Right forelimb (tissue), 1 donor: ENCODE data around the gene RAB11FIP5.
"Not testable (repeated sequence)": the region's sequence is repeated elsewhere in the genome, so short reads cannot be mapped to it uniquely, and the experiment has no call there.

ENCODE experiments used
- DNase-seq: peaks from one replicate; pipeline ENCODE4 v3.0.0-alpha.2; 2018

Gene RAB11FIP5

DNA sequence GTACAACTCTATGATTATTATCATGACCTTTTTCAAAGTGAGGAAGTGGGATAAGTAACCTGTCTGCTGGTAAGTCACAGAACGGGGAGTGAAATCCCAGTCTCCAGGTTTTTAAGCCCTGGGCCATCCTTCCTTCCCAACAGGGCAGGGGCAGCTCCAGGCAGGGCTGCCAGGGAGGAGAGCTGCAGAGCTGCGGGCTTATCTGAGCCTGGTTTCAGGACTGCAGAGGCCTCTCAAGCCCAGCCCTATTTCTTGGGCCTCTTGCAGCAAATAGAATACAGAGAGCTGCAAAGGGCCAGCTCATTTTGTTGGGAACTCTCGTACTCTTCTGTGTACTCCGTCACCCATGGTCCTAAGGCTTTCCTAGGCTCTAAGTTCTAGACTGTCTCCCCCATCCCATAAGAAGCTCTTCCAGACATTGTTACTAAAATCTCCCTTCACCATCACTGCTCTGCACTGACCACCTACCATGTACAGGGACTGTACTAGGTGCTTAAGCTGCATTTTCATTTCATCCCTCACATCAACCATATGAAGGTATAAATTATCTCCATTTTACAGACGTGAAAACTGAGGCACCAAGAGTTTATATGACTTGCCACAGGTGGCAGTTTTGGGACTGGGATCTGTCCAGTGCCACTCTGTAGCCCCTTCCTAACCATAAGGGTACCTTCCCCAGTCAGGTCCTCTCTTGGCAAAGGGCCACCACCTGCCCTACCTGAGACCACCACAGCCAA lies 3.1 kb downstream of the RAB11FIP5 start:
- no peak for DNase-seq

DNA sequence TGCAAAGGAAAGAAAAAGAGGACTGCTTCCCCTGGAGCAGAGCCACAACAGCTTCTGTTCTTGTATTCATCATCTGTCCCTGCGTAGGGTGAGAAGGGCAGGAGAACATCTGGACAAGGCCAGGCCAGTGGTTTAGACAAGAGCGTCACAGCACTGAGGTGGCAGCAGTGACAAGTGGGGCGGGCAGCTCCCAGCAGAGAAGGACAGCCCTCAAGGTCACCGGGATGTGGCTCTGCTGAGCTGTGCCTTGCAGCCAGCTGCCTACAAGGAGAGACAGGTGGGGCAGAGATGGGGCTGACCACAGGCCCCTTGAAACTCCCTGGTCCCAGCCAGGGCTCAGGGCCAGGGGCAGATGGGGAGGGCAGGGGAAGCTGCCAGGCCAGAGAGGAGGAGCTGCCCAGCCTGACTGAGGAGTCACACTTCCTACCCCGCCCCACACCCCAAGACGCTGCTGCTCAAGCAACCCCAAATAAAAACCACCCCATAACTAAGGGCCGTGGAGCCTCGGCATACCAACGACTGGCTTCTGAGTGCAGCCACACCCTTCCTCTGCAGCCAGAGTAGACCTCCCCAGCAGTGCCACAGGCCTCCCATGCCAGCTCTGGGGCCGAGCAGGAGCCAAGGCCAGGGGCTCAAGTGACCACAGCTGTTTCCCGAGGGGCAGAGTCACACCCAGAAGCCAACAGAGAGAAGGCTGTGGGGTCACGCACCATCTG lies 5.4 kb downstream of the RAB11FIP5 start:
- no peak for DNase-seq

DNA sequence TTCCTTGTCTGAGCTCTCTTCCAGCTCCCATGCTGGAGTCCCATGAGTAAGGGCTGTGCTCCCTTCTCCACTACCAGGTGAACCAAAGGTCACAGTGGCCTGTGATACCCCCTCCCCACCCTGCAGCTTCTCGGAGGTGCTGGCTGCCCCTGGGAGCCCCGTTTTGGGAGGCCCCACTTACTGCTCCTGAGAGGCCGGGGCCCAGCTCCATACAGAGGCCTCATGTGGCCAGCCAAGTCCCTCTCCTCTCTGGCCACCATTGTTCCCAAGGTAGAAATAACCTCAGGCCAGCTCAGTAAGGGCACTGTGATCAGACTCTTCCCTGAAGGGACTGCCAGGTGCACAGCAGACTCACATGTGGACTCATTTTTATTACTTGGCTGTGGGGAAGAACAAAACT lies 6.0 kb downstream of the RAB11FIP5 start:
- no peak for DNase-seq

DNA sequence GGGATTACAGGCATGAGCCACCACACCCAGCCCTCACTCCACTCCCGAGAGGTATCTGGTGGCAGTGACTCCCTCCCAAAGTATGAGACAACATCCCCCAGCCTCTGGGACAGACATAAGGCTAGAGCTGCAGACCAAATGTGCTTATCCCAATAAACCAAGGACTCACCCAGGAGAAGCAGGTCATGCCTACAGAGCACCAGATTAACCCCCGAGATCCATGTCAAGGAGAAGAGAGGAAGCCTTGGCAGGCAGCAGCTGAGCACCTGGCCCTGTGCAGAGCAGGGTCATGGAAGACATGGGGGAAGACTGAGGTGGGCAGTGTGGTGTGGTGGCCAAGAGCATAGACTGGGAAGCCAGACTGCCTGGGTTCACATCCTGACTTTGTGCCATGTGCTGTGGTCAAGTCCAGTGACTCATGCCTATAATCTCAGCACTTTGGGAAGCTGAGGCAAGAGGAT lies 7.2 kb downstream of the RAB11FIP5 start:
- no peak for DNase-seq

DNA sequence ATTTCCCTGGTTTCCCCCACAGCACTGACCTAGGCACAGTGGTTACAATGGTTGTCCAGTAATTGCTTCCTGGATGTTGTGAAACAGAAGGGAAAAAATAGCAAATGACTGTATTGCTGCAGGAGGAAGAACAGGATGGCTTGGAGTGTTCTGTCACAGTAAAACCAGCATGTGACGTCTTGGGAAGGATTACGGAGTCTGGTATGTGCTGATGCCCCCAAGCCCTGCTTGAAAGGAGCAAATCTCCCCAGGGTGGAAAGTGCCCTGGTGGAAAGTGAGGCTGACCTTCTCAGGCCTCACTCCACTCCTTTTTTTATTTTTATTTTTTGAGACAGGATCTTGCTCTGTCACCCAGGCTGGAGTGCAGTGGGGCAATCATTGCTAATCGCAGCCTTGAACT lies 7.8 kb downstream of the RAB11FIP5 start:
- DNase-seq = no peak

DNA sequence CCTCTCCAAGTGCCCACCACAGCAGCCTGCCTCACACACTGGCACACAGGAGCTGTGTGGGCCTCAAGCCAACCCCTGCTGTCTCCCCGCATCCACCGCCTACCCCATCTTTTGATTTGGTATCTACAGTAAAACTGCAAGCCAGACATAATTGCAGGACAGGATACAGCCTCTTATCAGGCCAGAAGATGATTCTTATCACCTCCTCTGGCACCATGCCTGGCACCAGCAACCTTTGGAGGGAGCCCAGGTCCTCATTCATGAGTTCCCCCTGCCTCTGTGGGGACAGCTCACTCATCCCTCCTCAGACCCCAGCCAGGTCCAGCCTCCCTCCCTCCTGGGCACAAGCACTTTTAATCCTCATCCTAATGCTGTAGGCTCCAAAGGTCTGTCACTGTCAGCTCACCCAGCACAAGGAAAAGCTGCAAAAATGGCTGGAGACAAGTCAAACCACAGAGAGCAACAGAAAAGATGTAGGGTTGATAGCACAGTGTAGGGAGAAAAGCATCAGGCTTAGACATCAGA lies 9.7 kb downstream of the RAB11FIP5 start:
- no peak for DNase-seq

DNA sequence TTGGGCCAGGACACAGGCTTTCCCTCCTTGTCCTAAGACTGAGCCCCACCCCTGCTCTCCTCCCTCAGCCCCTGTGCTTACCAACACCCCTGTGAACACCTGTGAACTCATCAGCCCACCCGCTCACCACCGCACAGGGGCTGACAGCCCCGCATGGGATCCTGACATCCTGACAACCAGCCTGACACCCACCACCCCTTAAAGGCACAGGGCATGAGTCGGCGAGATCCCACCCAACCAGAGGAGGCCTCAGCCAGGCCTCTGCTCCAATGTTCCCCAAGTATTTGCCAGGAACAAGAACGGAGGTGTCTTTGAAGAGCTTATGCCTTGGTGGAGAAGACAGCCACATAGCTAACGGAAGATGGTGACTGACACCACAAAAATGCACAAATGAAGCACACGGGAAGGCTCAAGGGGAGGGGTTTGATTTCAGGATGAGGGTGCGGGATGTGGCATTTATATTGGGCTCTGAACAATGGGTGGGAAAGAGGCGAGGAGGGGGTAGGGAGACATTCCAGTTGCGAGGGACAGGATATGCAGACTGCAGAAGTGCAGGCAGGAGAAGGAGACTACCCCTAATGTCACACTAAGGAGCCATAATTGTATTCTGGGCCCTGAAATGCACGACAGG lies 11.0 kb downstream of the RAB11FIP5 start:
- DNase-seq = no peak

DNA sequence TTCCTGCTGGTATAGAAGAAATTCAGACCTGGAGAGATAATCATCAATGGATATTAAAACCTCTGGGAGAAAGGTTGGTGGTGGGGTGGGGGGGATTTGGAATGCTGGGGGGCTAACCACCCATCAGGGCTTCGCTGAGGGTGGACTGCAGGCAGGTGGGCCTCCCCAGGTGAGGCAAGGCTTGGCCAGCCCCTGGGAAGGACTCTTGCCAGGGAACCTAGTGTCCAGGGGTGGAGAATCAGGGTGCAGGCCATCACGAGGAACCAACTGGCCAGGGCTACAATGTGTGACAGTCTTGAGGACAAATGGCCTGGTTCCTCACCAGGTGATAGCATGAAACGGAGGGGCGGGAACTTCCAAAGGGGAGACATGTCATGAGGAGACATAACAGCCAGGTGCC lies 11.8 kb downstream of the RAB11FIP5 start:
- DNase-seq = no peak

DNA sequence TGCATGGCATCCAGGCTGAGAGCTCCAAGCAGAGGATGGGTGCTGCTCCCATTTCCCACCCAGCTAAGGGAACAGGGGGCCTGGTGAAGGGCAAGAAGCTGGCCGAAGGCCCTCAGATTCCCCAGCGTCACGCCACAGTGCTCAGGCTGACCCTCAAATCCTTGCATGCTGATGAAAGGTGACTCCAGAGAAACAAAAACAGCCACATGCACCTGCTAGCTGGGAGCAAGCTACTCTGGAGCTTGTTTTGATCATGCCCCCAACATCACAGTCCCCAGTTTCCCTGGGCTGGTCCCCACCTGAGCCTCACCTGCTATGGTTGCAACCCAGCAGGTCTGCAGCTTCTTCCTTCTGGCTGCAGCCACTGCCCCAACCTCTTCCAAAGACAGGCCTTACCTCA lies 13.3 kb downstream of the RAB11FIP5 start:
- DNase-seq = no peak

DNA sequence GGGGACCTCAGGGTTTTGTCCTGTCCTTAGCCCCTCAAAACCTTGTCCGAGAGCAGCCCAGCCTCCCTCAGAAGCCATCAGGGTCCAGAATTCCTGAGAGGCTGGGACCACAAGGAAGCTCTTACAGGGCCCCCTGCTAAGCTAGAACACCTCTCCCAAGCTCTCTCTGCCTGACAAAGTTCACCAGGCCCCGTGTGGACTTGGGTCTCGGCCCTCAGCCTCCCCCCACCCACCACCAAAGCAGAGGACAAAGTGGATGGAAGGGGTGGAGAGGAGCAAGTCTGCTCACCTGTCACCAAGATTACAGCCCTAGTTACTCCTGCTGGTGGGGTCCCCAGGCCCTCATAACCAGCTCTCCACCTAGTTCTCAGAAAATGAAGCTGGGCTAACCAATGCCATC lies 16.8 kb downstream of the RAB11FIP5 start:
- no peak for DNase-seq

DNA sequence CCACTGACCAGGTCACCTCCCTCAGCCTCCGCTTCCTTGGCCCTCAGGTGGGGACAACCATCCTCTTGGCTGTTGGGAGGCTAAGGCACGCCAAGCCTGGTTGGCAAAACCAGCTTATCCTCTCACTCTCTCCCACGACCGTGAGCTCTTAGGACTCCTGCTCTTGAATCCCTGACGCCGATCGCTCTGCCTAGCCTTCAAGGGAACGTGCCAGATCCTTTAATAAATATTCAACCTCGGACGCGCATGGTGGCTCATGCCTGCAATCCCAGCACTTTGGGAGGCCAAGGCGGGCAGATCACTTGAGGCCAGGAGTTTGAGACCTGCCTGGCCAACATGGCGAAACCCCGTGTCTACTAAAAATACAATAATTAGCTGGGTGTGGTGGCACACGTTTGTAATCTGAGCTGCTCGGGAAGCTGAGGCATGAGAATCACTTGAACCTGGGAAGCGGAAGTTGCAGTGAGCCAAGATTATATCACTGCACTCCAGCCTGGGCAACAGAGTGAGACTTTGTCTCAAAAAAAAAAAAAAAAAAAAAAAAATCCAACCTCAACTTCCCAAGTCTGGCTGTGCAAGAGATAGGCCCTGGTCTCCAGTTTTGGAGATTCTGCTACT lies 19.0 kb downstream of the RAB11FIP5 start:
- not testable (repeated sequence) for DNase-seq

DNA sequence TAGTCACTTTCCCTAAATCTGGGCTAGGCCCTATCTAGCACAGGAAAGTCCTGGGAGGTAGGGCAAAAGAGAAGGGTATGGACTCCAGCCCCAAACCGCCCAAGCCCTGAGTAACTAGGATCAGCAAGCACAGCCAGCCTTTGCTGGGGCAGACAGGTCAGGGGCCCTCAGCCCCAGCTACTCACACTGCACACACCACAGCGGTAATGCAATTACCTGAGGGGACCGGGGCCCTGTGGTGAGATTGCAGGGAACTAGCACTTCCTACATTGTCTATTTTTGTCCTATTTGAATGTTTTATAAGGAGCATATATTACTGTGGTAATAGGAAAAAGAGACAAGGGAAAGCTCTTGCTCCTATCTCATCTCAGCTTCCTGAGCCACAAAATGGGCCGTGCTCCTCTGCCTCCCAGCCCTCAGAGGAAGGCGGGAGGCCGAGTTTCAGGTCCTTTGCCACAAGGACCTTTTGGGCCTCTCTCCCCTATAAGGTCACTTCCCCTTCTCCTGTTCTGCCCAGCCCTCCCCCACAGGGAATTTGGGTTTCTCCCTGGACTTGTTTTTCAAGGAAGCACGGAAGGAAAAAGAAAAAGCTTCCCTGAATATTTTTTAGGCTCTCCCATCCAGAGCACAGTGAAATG lies 20.5 kb downstream of the RAB11FIP5 start:
- no peak for DNase-seq

DNA sequence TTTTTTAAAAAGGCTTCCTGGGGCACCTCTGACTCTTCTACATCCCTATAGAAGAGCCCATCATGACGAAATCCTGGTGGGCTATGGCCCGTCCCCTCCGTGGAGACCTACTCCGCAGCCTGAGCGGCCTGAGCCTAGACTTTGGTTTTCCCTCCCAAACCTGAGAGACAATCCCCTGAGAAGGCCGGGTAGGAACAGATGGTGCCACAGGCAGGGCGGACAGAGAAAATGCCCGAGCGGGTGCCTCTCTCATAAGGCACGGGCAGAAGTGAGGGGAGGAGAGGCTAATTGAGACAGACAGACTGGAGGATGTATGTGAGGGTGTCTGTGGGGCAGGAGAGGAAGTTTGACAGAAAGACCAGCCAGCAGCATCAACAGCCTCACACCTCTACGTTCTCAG lies 21.1 kb downstream of the RAB11FIP5 start:
- no peak for DNase-seq

DNA sequence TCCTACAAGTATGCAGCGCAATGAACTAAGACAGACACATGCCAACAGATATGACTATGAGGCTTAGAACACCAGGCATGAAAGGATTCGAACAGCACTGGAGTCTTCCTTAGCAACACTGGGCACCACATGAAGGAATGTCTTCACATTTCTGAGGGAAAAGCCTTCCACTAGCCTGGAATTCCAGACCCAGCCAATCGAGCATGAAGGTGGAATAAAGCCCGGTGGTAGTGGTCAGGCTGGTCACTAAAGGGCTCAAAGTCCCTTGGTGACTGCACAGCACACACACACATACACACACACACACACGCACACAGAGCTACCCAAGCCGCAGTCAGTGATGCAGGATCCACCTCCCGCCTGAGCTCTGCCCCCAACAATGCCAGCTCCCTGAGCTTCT lies 21.6 kb downstream of the RAB11FIP5 start:
- no peak for DNase-seq

DNA sequence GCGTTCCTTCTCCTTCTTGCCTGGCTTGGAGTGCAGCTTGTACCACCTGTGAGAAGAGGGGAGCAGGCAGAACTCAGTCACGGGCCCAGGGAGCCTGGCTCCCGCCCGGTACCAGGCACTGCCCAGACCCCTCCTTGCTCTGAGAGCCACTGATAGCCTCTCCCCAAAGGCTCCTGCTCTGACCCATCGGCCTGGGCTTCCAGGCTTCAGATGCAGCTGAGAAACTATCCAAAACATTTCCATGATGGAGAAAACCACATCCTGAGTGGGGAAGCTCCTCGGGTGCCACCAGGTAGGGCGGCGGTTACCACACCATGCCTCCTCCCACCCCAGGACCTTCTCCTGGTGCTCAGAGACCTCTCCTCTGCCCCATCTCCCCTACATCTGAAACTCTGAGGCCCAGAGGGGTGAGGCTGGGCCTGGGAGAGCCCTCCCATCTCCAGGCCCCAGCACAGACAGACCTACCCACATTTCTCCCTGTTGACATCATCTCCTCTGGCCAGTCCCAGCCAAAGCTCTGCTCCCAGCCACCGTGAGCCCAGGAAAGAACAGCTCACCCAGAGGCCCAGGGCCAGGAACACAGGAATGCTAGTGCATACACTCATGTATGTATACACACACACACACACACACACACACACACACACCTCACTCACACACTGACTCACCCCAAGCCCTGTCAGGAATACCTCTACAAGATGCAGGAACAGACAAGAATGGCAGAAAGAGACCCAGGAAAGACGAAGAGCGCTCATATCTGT lies 23.3 kb downstream of the RAB11FIP5 start:
- DNase-seq = peak; percentile 72

DNA sequence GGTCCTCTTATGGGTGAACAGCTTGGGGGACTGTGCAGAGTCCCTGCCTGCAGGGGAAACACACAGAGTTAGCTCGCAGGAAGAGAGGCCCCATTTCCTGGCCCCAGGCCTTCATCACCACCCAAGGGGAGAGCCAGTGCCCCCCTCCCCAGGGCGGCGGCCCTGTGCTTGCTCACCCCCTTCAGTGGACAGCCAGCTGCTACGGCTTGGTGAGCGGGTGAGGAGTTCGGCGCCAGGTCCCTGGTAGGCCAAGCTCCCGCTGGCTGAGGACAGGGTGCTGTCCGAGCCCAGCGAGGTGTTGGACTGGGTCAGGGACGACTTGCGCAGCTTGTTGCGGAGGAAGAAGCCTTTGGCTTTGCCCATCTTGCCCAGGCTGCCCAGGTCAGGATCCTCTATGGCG lies 24.0 kb downstream of the RAB11FIP5 start:
- no peak for DNase-seq

DNA sequence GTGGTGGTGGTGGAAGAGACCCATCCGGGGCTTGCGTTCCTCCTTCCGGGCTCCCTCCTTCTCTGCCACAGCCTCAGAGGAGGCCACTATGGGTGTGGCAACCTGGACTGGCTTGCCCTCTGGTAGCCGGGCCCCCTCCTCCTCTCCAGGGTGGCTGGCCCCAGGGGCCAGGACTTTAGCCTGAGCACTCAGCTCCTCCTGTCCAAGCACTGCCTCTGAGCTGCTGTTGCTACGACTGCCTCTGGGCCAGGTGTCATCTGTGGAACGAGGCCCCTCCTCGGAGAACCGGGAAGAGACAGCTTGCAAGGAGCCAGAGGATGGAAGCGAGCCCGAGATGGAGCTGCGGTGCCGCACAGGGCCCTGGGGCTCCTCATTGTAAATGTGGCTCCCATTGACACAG lies 24.5 kb downstream of the RAB11FIP5 start:
- no peak for DNase-seq

DNA sequence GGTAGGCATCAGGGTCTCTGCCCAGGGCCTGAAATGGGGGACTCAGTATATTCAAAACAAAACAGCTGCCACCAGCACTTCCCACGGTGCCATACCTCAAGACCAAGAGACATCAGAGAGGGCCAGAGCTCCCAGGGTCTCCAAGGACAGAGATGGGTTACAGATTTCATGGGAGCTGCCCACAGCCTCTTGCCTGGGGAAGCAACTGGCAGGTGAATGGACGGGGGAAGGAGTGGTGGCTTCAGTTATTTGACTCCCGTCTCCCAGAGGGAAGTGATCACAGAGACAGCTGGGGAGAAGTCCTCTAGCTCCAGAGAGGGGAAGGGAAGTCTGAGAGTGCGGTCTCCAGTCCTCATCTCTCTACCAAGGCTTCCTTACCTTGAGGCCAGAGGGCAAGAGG lies 25.4 kb downstream of the RAB11FIP5 start:
- no peak for DNase-seq

DNA sequence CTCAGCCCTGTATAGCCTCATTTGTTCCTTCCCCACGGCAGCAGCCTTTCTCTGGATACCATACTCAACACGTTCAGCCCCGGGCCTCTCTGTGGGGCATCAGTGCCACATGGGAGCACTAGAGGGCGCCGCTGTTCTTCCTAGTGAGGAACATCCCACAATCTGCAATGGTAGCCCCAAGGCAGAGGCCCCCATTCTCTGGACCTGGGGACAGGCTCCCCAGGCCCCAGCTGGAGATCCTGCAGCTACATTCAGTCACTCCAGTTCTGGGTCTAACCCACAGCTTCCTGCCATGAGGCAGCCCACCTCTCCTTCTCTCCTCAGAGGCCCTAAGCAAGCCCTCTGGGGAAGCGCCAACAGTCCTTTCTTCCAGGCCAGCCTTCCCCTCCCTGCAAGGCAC lies 27.1 kb downstream of the RAB11FIP5 start:
- peak; percentile 82 for DNase-seq

DNA sequence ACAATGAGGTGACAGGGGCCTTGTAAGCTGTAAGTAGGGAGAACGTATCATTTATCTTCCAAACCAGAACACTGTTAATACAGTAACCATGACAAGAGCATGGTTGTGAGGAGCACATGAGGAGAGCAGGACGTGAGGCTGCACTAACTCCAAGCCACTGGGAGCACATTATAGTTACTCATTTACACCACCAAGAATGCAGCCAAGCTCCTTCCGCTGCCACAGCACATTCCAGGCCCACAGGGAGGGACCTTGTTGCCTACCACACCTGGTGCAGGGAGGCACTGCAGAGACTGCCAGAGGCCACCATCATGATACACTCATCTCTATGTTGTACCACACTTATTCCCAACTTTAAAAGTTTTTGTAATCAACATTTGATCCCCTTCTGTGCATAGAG lies 27.8 kb downstream of the RAB11FIP5 start:
- no peak for DNase-seq

DNA sequence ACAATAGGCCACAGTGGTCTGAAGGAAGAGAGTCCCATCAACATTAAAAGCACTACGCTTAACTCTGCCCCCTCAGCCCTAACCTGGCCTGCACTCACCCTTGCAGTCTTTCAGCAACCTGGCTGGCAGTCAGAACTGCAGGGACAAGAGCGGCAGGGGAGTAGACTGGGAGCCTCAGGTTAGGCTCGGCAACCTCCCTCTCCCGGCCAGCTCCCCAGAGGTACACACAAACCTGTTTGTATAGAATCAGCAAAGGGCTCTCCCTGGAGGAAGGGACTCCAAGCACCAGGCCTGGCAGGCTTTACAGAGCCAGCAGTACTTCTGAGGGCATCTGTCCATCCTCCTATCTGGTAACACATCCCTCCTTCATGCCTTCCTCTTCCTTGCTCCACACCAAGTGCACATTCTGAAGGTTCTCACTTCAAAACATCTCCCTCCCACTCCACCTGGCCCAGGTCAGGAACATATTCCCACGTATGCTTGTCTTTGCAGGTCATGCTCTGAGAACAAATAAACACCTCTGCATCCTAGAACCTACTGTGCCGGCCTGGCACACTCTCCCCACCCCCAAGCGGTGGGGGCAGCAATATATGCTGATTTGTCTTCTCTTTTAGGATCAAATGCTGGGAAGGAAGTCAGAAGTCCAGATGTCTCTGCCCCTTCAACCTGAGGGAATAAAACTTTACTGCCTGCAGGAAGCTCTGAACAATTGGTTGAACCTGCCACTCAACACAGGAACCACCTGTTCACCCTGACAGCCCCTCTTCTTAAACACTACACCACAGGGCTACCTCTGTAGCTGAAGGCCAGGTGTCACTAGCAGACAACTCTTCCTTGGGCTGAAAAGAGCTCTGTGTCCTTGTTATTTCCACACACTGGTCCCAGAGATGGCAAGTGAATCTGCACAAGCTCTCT lies 28.6 kb downstream of the RAB11FIP5 start:
- DNase-seq = no peak
